RWPE1 (cell line): ENCODE results near the gene SLC35F3.

Experiments used
- CTCF ChIA-PET: fragments of 350-600 bp; sonication (Branson Sonifier 250); formaldehyde crosslinking; extraction: SDS; loops from one replicate; lab custom pipeline; 2021; lab: Yijun Ruan, JAX
- POLR2A ChIA-PET: fragments of 400-600 bp; formaldehyde crosslinking; extraction: SDS; loops from one replicate; lab custom pipeline; 2020; ENCODE audit warnings: antibody characterized with exemption; ENCODE audit not compliant: low non-redundant PET; lab: Yijun Ruan, JAX
- DNase-seq: peaks from one replicate; pipeline ENCODE4 v3.0.0; 2012; ENCODE audit warnings: low spot score
- H3K27ac ChIP-seq: fragments of 450-650 bp; 2 replicates; pipeline ENCODE4 v1.5.1; 2017
- CTCF ChIP-seq: fragments of 450-650 bp; conservative IDR thresholded peaks from 2 replicates; pipeline ENCODE4 v1.5.1; 2017; ENCODE audit warnings: low read depth, mild to moderate bottlenecking

Gene SLC35F3

GRCh38 chr1:234311414-234311813 lies 406.9 kb downstream of the SLC35F3 start:
- ChIA-PET POLR2A (no interaction called here), CTCF (interaction anchor here (0.6 to 3.0 kb wide), 5 partner anchors 9 to 158 kb away, joined by 3 to 15 read pairs (median 5); no protein-coding TSS in a partner anchor)
- TF ChIP-seq CTCF, result no peak

GRCh38 chr1:234313171-234313570 lies 408.7 kb downstream of the SLC35F3 start:
- CTCF ChIA-PET, result interaction anchor here (0.6 to 0.9 kb wide), 5 partner anchors 36 to 355 kb away, joined by 3 to 6 read pairs (median 3); no protein-coding TSS in a partner anchor
- POLR2A ChIA-PET, result no interaction called here
- no peak for TF ChIP-seq CTCF
- H3K27ac ChIP-seq, result no peak overlapping the region
- no peak for DNase-seq

More at GRCh38 chr1:234311414-234311813, 406.9 kb downstream of the SLC35F3 start:
- peak; percentile 48 for DNase-seq
- no peak overlapping the region for H3K27ac ChIP-seq

GRCh38 chr1:234315091-234315541 lies 410.6 kb downstream of the SLC35F3 start:
- DNase-seq, result peak; percentile 87
- no peak for TF ChIP-seq CTCF
- peak overlapping the region; percentile 68; the same call in 1 of the 2 replicates for H3K27ac ChIP-seq
- ChIA-PET CTCF (no interaction called here), POLR2A (no interaction called here)

- no peak for TF ChIP-seq CTCF
- H3K27ac ChIP-seq, result peak overlapping the region; percentile 59
- DNase-seq, result no peak
- POLR2A ChIA-PET, result no interaction called here
- CTCF ChIA-PET, result interaction anchor here (0.8 kb wide), 1 partner anchor 11 kb away, joined by 6 read pairs; no protein-coding TSS in a partner anchor
Measured at GRCh38 chr1:234315588-234315987, 411.1 kb downstream of the SLC35F3 start.

- DNase-seq, result no peak
- ChIA-PET CTCF (interaction anchor here (0.8 to 1.1 kb wide), 2 partner anchors 10 kb away, joined by 4 to 6 read pairs; no protein-coding TSS in a partner anchor), POLR2A (no interaction called here)
- H3K27ac ChIP-seq, result peak overlapping the region; percentile 59
- no peak for TF ChIP-seq CTCF
Measured at GRCh38 chr1:234316486-234316885, 412.0 kb downstream of the SLC35F3 start.

GRCh38 chr1:234316937-234317336 lies 412.5 kb downstream of the SLC35F3 start:
- DNase-seq, result no peak
- CTCF ChIA-PET, result interaction anchor here (0.7 to 1.1 kb wide), 2 partner anchors 10 to 829 kb away, joined by 4 to 5 read pairs; no protein-coding TSS in a partner anchor
- H3K27ac ChIP-seq, result no peak overlapping the region
- POLR2A ChIA-PET, result no interaction called here
- no peak for TF ChIP-seq CTCF
